ENCODE results near the gene LRRC74B.

LRRC74B gene

GRCh38 chr22:21076912-21077625 is 31.3 kb downstream of the LRRC74B start:
- TF ChIP-seq CTCF (IDR thresholded peaks at IDR 0.05; ENCODE audit: insufficient read depth, low read depth, low read length, missing control alignments) = no peak
- H3K4me3 ChIP-seq (ENCODE audit: low read length) = no peak overlapping the region
- DNase-seq (ENCODE audit: low read depth) = no peak

- no peak overlapping the region for H3K4me3 ChIP-seq (ENCODE audit: low read length)
- DNase-seq (ENCODE audit: low read depth) = no peak
- no peak for TF ChIP-seq CTCF (IDR thresholded peaks at IDR 0.05; ENCODE audit: insufficient read depth, low read depth, low read length, missing control alignments)
Observed at GRCh38 chr22:21077884-21078508, 32.2 kb downstream of the LRRC74B start.

- H3K4me3 ChIP-seq (ENCODE audit: low read length) = no peak overlapping the region
- no peak for DNase-seq (ENCODE audit: low read depth)
- TF ChIP-seq CTCF (IDR thresholded peaks at IDR 0.05; ENCODE audit: insufficient read depth, low read depth, low read length, missing control alignments) = no peak
Observed at GRCh38 chr22:21078916-21079315, 33.2 kb downstream of the LRRC74B start.

GRCh38 chr22:21079493-21079892 is 33.7 kb downstream of the LRRC74B start:
- no peak for TF ChIP-seq CTCF (IDR thresholded peaks at IDR 0.05; ENCODE audit: insufficient read depth, low read depth, low read length, missing control alignments)
- no peak overlapping the region for H3K4me3 ChIP-seq (ENCODE audit: low read length)
- DNase-seq (ENCODE audit: low read depth) = no peak

GRCh38 chr22:21080435-21081137 is 34.8 kb downstream of the LRRC74B start:
- TF ChIP-seq CTCF (IDR thresholded peaks at IDR 0.05; ENCODE audit: insufficient read depth, low read depth, low read length, missing control alignments) = no peak
- no peak for DNase-seq (ENCODE audit: low read depth)
- no peak overlapping the region for H3K4me3 ChIP-seq (ENCODE audit: low read length)

- TF ChIP-seq CTCF (IDR thresholded peaks at IDR 0.05; ENCODE audit: insufficient read depth, low read depth, low read length, missing control alignments) = no peak
- DNase-seq (ENCODE audit: low read depth) = peak; percentile 22
- H3K4me3 ChIP-seq (ENCODE audit: low read length) = no peak overlapping the region
Observed at GRCh38 chr22:21082248-21082647, 36.5 kb downstream of the LRRC74B start.

Data from epithelial cell of esophagus (primary cell).